Natural killer cell treated with Interleukin-12 subunit alpha and Interleukin-12 subunit beta and Interleukin-15 and Interleukin-18, amount 100 ng/mL, for 72 hours (primary cell): ENCODE data around the gene C11orf42. TPM values are rescaled to one million over a fixed set of nuclear protein-coding genes. Genes with fewer than 3 reads are reported as not detected.
A peak's percentile ranks its signal among the peaks of the same experiment; 100 is the strongest.
"Not testable (repeated sequence)": the region's sequence is repeated elsewhere in the genome, so short reads cannot be mapped to it uniquely, and the experiment has no call there.

ENCODE experiments used
- ATAC-seq, 2 donors: fragments of 150-1000 bp; cut with Tn5 transposase in 1 of 2; sonication (Bioruptor Pico), chemical (Tn5 transposase) in 1 of 2; 2 replicates each; pipeline ENCODE4 v1.10.0; 2021
- DNase-seq: peaks from one replicate; pipeline ENCODE4 v3.0.0; 2022; ENCODE audit warnings: low spot score
- H3K27ac Mint-ChIP-seq, 2 donors: 1 replicate in 1 of 2; 2 replicates in 1 of 2; pipeline ENCODE4 v1.8.0; 2022; ENCODE audit warnings: mixed read lengths in 2 of 2, mild to moderate bottlenecking in 1 of 2, moderate library complexity in 1 of 2
- H3K27me3 Mint-ChIP-seq, 2 donors: 1 replicate in 1 of 2; 2 replicates in 1 of 2; pipeline ENCODE4 v1.8.0; 2022; ENCODE audit warnings: mixed read lengths in 2 of 2
- H3K36me3 Mint-ChIP-seq: one replicate; pipeline ENCODE4 v1.8.0; 2022; ENCODE audit warnings: mixed read lengths
- H3K4me1 Mint-ChIP-seq, 2 donors: 1 replicate in 1 of 2; 2 replicates in 1 of 2; pipeline ENCODE4 v1.8.0; 2022; ENCODE audit warnings: low read depth in 2 of 2, mixed read lengths in 2 of 2, mild to moderate bottlenecking in 1 of 2
- H3K4me3 Mint-ChIP-seq: one replicate; pipeline ENCODE4 v1.8.0; 2022; ENCODE audit warnings: mixed read lengths
- H3K9me3 Mint-ChIP-seq: 2 replicates; pipeline ENCODE4 v1.8.0; 2022; ENCODE audit warnings: mixed read lengths
- total RNA-seq, 2 donors: library from RNA; stranded (reverse); gene quantifications; one replicate each; pipeline ENCODE4 v1.2.3, GENCODE V29; 2022

Gene C11orf42
- total RNA-seq, 2 donors from 2014 or later: not detected

- Mint-ChIP-seq H3K27me3 (no peaks in the 10 kb centered on the region), H3K4me1 (peaks cover 56 to 69% of the 10 kb centered on the region in 2 donors), H3K36me3 (no peaks in the 10 kb centered on the region), H3K9me3 (no peaks in the 10 kb centered on the region), H3K27ac (peak overlapping the region; percentile 92 to 93), H3K4me3 (peak overlapping the region; percentile 99)
- ATAC-seq (no peak), DNase-seq (no peak)
These were observed 27.5 kb downstream of the C11orf42 start for GRCh38 chr11:6232899-6233298.

- Mint-ChIP-seq H3K36me3 (no peaks in the 10 kb centered on the region), H3K4me1 (peaks cover 48 to 58% of the 10 kb centered on the region in 2 donors), H3K27ac (peak overlapping the region; percentile 92 to 93), H3K4me3 (peak overlapping the region; percentile 99), H3K27me3 (no peaks in the 10 kb centered on the region), H3K9me3 (no peaks in the 10 kb centered on the region)
- ATAC-seq (no peak), DNase-seq (no peak)
These were observed 28.6 kb downstream of the C11orf42 start for GRCh38 chr11:6233984-6234386.

- Mint-ChIP-seq H3K36me3 (no peaks in the 10 kb centered on the region), H3K27ac (peak within 1 kb of the TSS; percentile 92 to 93), H3K4me1 (peaks cover 43 to 52% of the 10 kb centered on the region in 2 donors), H3K9me3 (no peaks in the 10 kb centered on the region), H3K27me3 (no peaks in the 10 kb centered on the region), H3K4me3 (peak within 1 kb of the TSS; percentile 99)
- DNase-seq (peak; percentile 100), ATAC-seq (peak; percentile 97)
These were observed 29.2 kb downstream of the C11orf42 start, which contains the start of gene FHIP1B for GRCh38 chr11:6234387-6235107. Gene FHIP1B, minus strand, starts transcription at chr11:6234636. Its CDS starts 10,120 bp downstream, at chr11:6224516.

GRCh38 chr11:6237266-6237665 is 31.9 kb downstream of the C11orf42 start:
- DNase-seq (no peak), ATAC-seq (no peak)
- Mint-ChIP-seq H3K27me3 (no peaks in the 10 kb centered on the region), H3K27ac (no peak overlapping the region), H3K9me3 (no peaks in the 10 kb centered on the region), H3K4me3 (no peak overlapping the region), H3K4me1 (peaks cover 25 to 29% of the 10 kb centered on the region in 2 donors), H3K36me3 (no peaks in the 10 kb centered on the region)

GRCh38 chr11:6237761-6238302 is 32.5 kb downstream of the C11orf42 start:
- Mint-ChIP-seq H3K9me3 (no peaks in the 10 kb centered on the region), H3K27me3 (no peaks in the 10 kb centered on the region), H3K4me1 (peaks cover 23 to 24% of the 10 kb centered on the region in 2 donors), H3K36me3 (no peaks in the 10 kb centered on the region), H3K27ac (no peak overlapping the region), H3K4me3 (no peak overlapping the region)
- ATAC-seq (no peak), DNase-seq (no peak)

GRCh38 chr11:6238902-6239301 is 33.5 kb downstream of the C11orf42 start, which contains the start of gene CNGA4:
Gene CNGA4, plus strand, starts transcription at chr11:6239089. Its CDS starts 118 bp downstream, at chr11:6239207.
- Mint-ChIP-seq H3K4me1 (peaks cover 15 to 17% of the 10 kb centered on the region in 2 donors), H3K4me3 (no peak within 1 kb of the TSS), H3K36me3 (no peaks in the 10 kb centered on the region), H3K9me3 (no peaks in the 10 kb centered on the region), H3K27ac (no peak within 1 kb of the TSS), H3K27me3 (no peaks in the 10 kb centered on the region)
- DNase-seq: no peak
- no peak for ATAC-seq

- H3K27ac Mint-ChIP-seq: no peak overlapping the region
These were observed 34.8 kb downstream of the C11orf42 start for GRCh38 chr11:6240139-6240538.

GRCh38 chr11:6240781-6241180 is 35.4 kb downstream of the C11orf42 start:
- Mint-ChIP-seq H3K4me3 (no peak overlapping the region), H3K27ac (no peak overlapping the region), H3K36me3 (no peaks in the 10 kb centered on the region), H3K4me1 (peaks cover 0 to 7% of the 10 kb centered on the region in 2 donors), H3K27me3 (peaks cover 0 to 3% of the 10 kb centered on the region in 2 donors), H3K9me3 (no peaks in the 10 kb centered on the region)
- ATAC-seq: no peak
- DNase-seq: no peak

More at GRCh38 chr11:6240139-6240538, 34.8 kb downstream of the C11orf42 start:
- DNase-seq (no peak), ATAC-seq (no peak)
- Mint-ChIP-seq H3K4me3 (no peak overlapping the region), H3K9me3 (no peaks in the 10 kb centered on the region), H3K36me3 (no peaks in the 10 kb centered on the region), H3K27me3 (peaks cover 0 to 3% of the 10 kb centered on the region in 2 donors), H3K4me1 (peaks cover 5 to 11% of the 10 kb centered on the region in 2 donors)

- H3K36me3 Mint-ChIP-seq: no peaks in the 10 kb centered on the region
- H3K27ac Mint-ChIP-seq: no peak overlapping the region
- H3K4me3 Mint-ChIP-seq: no peak overlapping the region
- ATAC-seq (no peak), DNase-seq (no peak)
- H3K4me1 Mint-ChIP-seq: peaks cover 0 to 7% of the 10 kb centered on the region in 2 donors
- peaks cover 0 to 3% of the 10 kb centered on the region in 2 donors for H3K27me3 Mint-ChIP-seq
- no peaks in the 10 kb centered on the region for H3K9me3 Mint-ChIP-seq
These were observed 36.0 kb downstream of the C11orf42 start for GRCh38 chr11:6241316-6241715.

- ATAC-seq (no peak), DNase-seq (no peak)
- Mint-ChIP-seq H3K27ac (no peak overlapping the region), H3K36me3 (no peaks in the 10 kb centered on the region), H3K9me3 (no peaks in the 10 kb centered on the region), H3K27me3 (peaks cover 0 to 7% of the 10 kb centered on the region in 2 donors), H3K4me1 (peaks cover 0 to 4% of the 10 kb centered on the region in 2 donors), H3K4me3 (no peak overlapping the region)
These were observed 40.2 kb downstream of the C11orf42 start for GRCh38 chr11:6245536-6245935.

GRCh38 chr11:6248248-6248647 is 42.9 kb downstream of the C11orf42 start:
- H3K36me3 Mint-ChIP-seq: no peaks in the 10 kb centered on the region
- H3K4me1 Mint-ChIP-seq: no peaks in the 10 kb centered on the region
- ATAC-seq (no peak), DNase-seq (no peak)
- no peak overlapping the region for H3K27ac Mint-ChIP-seq
- H3K4me3 Mint-ChIP-seq: no peak overlapping the region
- H3K27me3 Mint-ChIP-seq: peaks cover 0 to 7% of the 10 kb centered on the region in 2 donors
- no peaks in the 10 kb centered on the region for H3K9me3 Mint-ChIP-seq

GRCh38 chr11:6248897-6249296 is 43.5 kb downstream of the C11orf42 start:
- H3K4me3 Mint-ChIP-seq, DNase-seq, H3K4me1 Mint-ChIP-seq, H3K36me3 Mint-ChIP-seq, ATAC-seq, H3K9me3 Mint-ChIP-seq, H3K27me3 Mint-ChIP-seq, H3K27ac Mint-ChIP-seq: not testable (repeated sequence)

- DNase-seq: no peak
- Mint-ChIP-seq H3K27ac (no peak overlapping the region), H3K36me3 (no peaks in the 10 kb centered on the region), H3K9me3 (no peaks in the 10 kb centered on the region), H3K4me1 (no peaks in the 10 kb centered on the region), H3K27me3 (peaks cover 0 to 4% of the 10 kb centered on the region in 2 donors), H3K4me3 (no peak overlapping the region)
- ATAC-seq: no peak
These were observed 44.6 kb downstream of the C11orf42 start for GRCh38 chr11:6249770-6250555.
